ENCODE measurements around the gene ENO3.

ENO3 gene

DNA sequence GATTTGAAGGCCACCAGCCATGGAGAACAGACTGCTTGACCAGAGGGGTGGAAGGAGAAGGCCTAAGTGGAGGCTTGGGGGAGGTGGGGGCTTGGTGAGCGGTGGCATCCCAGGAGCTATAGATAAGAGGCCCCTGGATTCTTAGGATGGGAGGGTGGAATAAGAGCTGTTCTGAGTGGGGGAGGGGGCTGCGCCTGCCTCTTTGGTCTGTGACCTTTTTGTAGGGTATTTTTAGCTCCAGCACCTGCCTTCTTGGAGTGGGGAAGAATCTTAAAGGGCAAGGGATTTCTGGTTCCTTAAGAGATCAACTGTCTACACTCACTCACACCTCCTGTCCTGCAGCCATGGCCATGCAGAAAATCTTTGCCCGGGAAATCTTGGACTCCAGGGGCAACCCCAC, 567 bp downstream of the ENO3 start:
- DNase-seq = no peak

- DNase-seq = no peak
Observed at GRCh38 chr17:4953451-4953961, 2.6 kb downstream of the ENO3 start.

DNA sequence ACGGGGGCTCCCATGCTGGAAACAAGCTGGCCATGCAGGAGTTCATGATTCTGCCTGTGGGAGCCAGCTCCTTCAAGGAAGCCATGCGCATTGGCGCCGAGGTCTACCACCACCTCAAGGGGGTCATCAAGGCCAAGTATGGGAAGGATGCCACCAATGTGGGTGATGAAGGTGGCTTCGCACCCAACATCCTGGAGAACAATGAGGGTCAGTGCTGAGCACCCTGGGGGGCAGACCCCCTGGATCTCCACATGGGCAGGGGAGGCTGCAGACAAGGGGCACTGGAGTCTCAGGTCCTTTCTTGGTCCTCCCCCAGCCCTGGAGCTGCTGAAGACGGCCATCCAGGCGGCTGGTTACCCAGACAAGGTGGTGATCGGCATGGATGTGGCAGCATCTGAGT, 4.2 kb downstream of the ENO3 start:
- DNase-seq = no peak

DNA sequence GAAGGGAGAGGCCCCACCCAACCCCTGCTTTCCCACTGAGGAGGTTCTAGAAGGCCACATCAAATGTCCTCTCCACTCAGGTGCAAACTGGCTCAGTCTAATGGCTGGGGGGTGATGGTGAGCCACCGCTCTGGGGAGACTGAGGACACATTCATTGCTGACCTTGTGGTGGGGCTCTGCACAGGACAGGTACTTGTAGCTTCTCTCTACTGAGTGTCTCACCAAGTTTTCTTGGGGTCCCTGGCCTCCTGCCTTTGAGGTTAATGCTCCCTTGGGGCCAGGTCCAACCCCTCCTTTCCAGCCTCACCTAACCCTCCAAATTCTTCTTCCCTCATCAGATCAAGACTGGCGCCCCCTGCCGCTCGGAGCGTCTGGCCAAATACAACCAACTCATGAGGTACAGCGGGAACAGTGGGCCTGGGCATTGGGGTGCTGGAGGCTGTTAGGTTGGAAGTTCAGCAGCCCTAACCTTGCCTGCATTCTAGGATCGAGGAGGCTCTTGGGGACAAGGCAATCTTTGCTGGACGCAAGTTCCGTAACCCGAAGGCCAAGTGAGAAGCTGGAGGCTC, 5.7 kb downstream of the ENO3 start:
- DNase-seq = peak; percentile 69

GRCh38 chr17:4958102-4958501, 7.2 kb downstream of the ENO3 start:
- no peak for DNase-seq

- DNase-seq = no peak
Observed at GRCh38 chr17:4959261-4959965, 8.5 kb downstream of the ENO3 start.

DNA sequence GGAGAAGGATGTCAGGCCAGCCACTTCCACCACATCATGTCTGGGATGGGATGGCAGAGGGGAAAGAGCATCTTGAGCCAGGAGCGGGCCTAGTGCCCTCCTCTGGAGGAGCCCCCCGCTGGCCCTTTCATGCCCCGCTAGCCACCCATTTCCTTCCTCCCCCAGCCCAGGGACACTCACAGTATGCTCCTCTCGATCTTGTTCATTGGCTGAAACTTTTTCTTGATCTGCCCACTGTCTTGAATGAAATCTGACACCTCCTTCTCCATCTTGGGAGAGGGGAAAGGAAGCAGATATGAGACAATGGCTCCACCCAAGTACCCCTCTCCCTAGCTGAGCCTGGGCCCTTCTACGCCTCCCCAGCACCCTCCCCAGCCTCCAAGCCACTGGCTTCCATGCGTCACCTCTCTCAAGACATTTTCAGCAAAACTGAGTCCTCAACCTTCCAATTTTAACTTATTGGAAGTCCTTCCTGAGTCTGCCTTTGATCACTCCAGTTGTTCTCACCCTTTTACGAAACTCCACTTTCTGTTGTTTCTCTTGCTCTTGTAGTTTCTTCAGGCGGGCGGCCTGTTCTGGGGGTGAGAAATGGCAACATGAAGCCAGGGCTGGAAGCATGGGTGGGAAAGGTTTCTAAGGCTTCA, 9.5 kb downstream of the ENO3 start:
- no peak for DNase-seq

GRCh38 chr17:4965311-4965986, 14.5 kb downstream of the ENO3 start:
- no peak for DNase-seq

DNA sequence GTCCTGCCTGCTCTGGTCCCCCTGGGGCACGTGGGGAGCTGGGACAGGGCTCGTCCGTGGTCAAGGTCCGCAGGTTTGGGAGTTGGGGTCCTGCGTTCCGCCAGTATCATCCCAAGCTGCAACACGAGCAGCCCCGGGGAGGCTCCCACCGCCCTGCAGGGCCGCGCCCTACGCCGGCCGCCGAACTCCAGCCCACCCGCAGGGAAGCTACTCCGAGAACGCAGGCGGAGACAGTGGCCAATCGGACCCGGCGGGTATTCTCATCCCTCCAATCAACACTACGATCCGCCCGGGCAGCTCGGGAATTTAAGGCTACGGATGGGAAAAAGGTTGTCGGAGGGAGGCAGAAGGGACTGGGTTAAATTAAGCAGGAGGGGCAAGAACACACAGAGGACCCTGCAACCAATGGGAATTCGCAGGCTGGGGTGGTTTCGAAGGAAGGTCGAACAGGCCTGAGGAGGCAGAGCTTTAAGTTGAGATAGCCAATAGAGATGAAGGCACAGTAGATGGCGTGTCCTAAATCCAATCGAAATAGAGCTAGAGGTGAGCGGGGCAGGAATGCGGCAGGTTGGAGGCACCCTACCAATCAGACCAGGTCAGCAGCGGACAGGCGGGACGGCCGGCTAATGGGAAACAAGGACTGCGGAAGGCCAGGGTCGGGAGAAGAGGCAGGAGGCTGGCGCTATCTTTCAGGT, 16.1 kb downstream of the ENO3 start:
- DNase-seq = no peak

DNA sequence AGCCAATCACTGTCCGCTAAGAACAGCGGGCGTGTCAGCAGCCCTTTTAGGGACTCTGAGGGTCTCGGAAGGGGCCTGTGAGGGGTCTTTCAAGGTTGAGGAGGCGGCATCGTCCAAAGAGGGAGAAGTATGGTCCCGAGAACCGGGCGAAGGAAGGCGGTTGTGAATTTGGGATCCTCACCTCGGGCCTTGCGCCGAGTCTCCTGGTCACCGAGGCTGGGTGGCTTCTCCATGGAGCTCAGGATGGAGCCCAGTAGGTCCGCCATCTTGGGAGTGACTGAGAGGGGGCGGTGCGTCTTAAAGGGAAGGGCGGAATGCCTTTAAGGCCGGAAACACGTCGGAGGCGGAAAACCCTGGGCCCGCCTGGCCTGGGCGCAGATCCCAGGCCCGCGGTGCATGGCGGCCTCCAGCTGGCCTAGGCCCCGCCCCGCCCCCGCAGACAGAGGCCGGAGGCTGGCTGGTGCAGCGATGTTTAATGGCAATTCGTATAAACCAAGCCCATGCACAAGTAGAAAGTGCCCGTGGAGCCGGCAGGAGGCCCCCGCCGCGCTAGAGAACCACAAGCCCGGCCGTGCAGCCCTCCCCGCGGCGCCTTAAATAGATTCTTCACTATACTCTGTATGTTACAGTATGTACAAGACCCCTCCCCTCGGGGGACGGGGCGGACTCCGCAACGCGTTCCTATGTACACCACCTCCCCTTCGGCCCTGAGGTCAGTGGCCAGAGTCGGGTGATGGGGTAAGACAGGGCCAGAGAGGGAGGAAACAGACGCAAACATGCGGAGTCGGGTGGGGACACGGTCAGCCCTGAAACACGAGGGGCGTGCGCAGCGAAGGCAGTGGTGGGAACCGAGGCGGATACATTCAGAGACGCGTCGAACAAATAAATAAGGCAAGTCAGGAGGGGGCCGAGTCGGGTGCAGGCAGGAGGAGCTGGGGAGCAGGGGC, 16.9 kb downstream of the ENO3 start, which contains the start of gene SPAG7:
Gene SPAG7 (minus strand): TSS at position 279 of the 947 bp plus-strand sequence. CDS start 13 bp downstream, at position 266.
- DNase-seq = peak; percentile 98

GRCh38 chr17:4968486-4969046, 17.6 kb downstream of the ENO3 start:
- DNase-seq = peak; percentile 83

- DNase-seq = peak; percentile 88
Observed at GRCh38 chr17:4969047-4969550, 18.2 kb downstream of the ENO3 start.

- DNase-seq = peak; percentile 85
Observed at GRCh38 chr17:4969551-4970173, 18.7 kb downstream of the ENO3 start.

- no peak for DNase-seq
Observed at GRCh38 chr17:4970273-4970672, 19.4 kb downstream of the ENO3 start.

- no peak for DNase-seq
Observed at GRCh38 chr17:4971826-4972225, 20.9 kb downstream of the ENO3 start.

- no peak for DNase-seq
Observed at GRCh38 chr17:4972322-4972721, 21.4 kb downstream of the ENO3 start.

- DNase-seq = no peak
Observed at GRCh38 chr17:4972752-4973151, 21.8 kb downstream of the ENO3 start.

- DNase-seq = no peak
Observed at GRCh38 chr17:4973256-4974114, 22.6 kb downstream of the ENO3 start.

DNA sequence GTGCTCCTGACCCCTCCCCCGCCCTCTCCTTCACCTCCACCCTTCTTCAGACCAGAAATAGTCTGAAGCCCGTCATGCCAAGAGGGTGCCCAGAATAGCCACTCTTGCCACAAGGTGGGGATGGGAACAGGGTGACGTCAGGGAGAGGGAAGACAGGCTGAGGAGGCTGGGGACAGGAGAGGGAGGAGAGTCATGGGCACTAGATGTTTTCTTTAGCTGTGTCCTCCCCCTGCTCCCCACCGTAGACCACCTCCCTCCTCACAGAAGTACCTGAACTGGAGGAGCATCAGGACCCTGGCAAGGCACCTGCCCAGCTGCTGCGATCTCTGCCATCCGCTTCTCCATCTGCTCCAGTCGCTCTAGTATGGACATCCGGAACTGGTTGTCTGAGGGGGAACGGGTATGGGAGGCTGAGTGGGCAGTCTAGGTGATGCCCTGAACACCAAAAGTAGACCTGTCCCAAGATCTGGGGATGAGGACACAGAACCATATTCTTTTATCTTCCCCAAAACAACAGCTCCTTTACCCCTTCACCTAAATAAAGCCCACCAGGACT, 23.3 kb downstream of the ENO3 start:
- DNase-seq = no peak
